ENCODE data around the gene NTNG2. TPM values are rescaled to one million over a fixed set of nuclear protein-coding genes. Genes with fewer than 3 reads are reported as not detected.

Gene NTNG2
- total RNA-seq, 4 donors from 2014 or later = 1.5 to 6.6 (median 4.3) TPM

GRCh38 chr9:132288361-132288760 is 126.5 kb downstream of the NTNG2 start:
- no peak for DNase-seq (ENCODE audit: extremely low spot score)
- Histone ChIP-seq H3K27ac (replicated peaks in 1 of 4) (no peak overlapping the region), H3K27me3 (no peaks in the 10 kb centered on the region), H3K36me3 (peaks cover 38 to 86% (median 58%) of the 10 kb centered on the region in 4 donors), H3K9me3 (no peaks in the 10 kb centered on the region), H3K4me3 (no peak overlapping the region), H3K4me1 (peaks cover 8 to 13% (median 11%) of the 10 kb centered on the region in 4 donors)
- intact Hi-C loops (cut with DNase I) = loop anchor here (10.0 kb wide), 1 partner anchor 56 kb away; no protein-coding TSS in a partner anchor
- WGBS = 19% methylated on average over 1 of the region's 1 CpG
- TF ChIP-seq CTCF (IDR thresholded peaks at IDR 0.05) (no peak), EP300 (IDR thresholded peaks at IDR 0.05) (no peak), POLR2A (IDR thresholded peaks at IDR 0.05; ENCODE audit: low read depth) (no peak), POLR2AphosphoS5 (IDR thresholded peaks at IDR 0.05) (no peak)

- peaks cover 32 to 86% (median 57%) of the 10 kb centered on the region in 4 donors for H3K36me3 ChIP-seq
- H3K4me1 ChIP-seq = peaks cover 8 to 13% (median 11%) of the 10 kb centered on the region in 4 donors
- 69% methylated on average over 2 of the region's 2 CpGs for WGBS
- intact Hi-C loops (cut with DNase I) = loop anchor here (10.0 kb wide), 1 partner anchor 56 kb away; no protein-coding TSS in a partner anchor
- TF ChIP-seq EP300 (IDR thresholded peaks at IDR 0.05) = no peak
- no peak for TF ChIP-seq POLR2A (IDR thresholded peaks at IDR 0.05; ENCODE audit: low read depth)
- no peak for TF ChIP-seq CTCF (IDR thresholded peaks at IDR 0.05)
- no peak for TF ChIP-seq POLR2AphosphoS5 (IDR thresholded peaks at IDR 0.05)
- H3K27ac ChIP-seq (replicated peaks in 1 of 4) = no peak overlapping the region
- H3K4me3 ChIP-seq = no peak overlapping the region
- no peaks in the 10 kb centered on the region for H3K27me3 ChIP-seq
- H3K9me3 ChIP-seq = no peaks in the 10 kb centered on the region
- no peak for DNase-seq (ENCODE audit: extremely low spot score)
Measured at GRCh38 chr9:132288966-132289365, 127.1 kb downstream of the NTNG2 start.

GRCh38 chr9:132293145-132293721 is 131.4 kb downstream of the NTNG2 start:
- TF ChIP-seq CTCF (IDR thresholded peaks at IDR 0.05) = no peak
- no peak for TF ChIP-seq POLR2AphosphoS5 (IDR thresholded peaks at IDR 0.05)
- TF ChIP-seq POLR2A (IDR thresholded peaks at IDR 0.05; ENCODE audit: low read depth) = no peak
- no peak for TF ChIP-seq EP300 (IDR thresholded peaks at IDR 0.05)
- no peak for DNase-seq (ENCODE audit: extremely low spot score)
- Histone ChIP-seq H3K4me1 (peaks cover 8 to 13% (median 10%) of the 10 kb centered on the region in 4 donors), H3K27me3 (no peaks in the 10 kb centered on the region), H3K4me3 (no peak overlapping the region), H3K27ac (replicated peaks in 1 of 4) (no peak overlapping the region), H3K36me3 (peaks cover 24 to 86% (median 57%) of the 10 kb centered on the region in 4 donors), H3K9me3 (no peaks in the 10 kb centered on the region)
- WGBS = 92% methylated on average over 13 of the region's 13 CpGs
- intact Hi-C loops (cut with DNase I) = no loop called here

Other genes with a start within 250 kb of the NTNG2 start
- 10 to 100 TPM; 12.9 to 21.8 (median 20.0) TPM for gene MED27, start 82.2 kb upstream of the NTNG2 start, total RNA-seq
- 10 to 100 TPM; 44.1 to 46.9 (median 45.9) TPM for gene SETX, start 192.9 kb downstream of the NTNG2 start, total RNA-seq
- 10 to 100 TPM in 3 of 4 donors, 1 to 10 TPM in 1; 9.6 to 17.2 (median 12.8) TPM for gene TTF1, start 244.8 kb downstream of the NTNG2 start, total RNA-seq
- not detected for gene CFAP77, start 248.2 kb downstream of the NTNG2 start, total RNA-seq